ENCODE data around the gene ADGRD1.
"Not testable (repeated sequence)": the region's sequence is repeated elsewhere in the genome, so short reads cannot be mapped to it uniquely, and the experiment has no call there.

Gene ADGRD1

DNA sequence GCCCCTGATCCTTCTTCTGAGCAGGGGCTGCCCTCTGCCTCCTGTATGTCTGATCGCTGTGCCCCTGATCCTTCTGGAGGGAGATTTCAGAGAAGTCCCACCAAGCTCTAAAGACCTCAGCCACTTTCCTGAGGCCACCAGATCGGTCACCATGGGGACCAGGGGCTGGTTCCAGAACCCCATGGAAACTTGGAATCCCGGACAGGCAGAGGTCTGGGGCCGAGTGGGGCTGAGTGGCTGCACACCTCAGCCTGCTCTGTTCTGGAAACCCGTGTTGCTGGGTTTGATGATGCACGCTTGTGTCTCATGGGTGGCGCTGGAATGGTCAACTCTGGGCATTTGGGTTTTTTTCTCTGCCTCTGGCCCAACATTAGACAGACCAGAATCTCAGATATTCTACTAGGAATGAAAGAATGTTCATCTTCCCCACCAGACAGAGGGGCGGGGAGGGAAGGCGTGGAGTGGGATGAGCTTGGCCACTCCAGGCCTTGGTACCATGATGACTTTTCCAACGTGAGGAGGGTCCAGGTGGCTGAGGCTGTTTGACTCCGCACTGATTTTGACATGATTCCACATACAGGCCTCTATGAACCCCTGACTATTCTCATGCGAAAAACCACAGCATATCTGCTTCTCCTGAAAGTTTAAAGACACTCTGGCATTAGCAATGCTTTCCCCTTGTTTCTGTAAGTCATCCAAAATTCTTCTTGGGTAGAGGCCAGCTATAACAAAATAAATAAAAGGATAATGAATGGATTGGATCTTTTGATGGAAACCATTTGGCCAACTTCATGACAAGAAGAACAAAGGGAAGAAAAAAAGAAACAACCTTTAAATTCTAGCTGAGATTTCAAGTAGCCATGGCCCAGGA is 114.5 kb downstream of the ADGRD1 start:
- H3K36me3 ChIP-seq (ENCODE audit: insufficient read depth, low read length), result no peaks in the 10 kb centered on the region
- H3K27ac ChIP-seq, result no peak overlapping the region
- no peak overlapping the region for H3K4me3 ChIP-seq
- no peak for TF ChIP-seq FOXP2 (optimal IDR thresholded peaks at IDR 0.05; ENCODE audit: control extremely low read depth, extremely low read length, insufficient read depth)
- H3K9ac ChIP-seq (ENCODE audit: insufficient read length), result no peak overlapping the region
- H3K9me3 ChIP-seq (ENCODE audit: low read depth, low read length), result no peaks in the 10 kb centered on the region
- no peak for DNase-seq (ENCODE audit: low read depth, low spot score)

- not testable (repeated sequence) for DNase-seq (ENCODE audit: low read depth, low spot score); H3K4me3 ChIP-seq; H3K9me3 ChIP-seq (ENCODE audit: low read depth, low read length)
Observed at GRCh38 chr12:131068926-131069720, 115.4 kb downstream of the ADGRD1 start.

GRCh38 chr12:131070136-131070535 is 116.4 kb downstream of the ADGRD1 start:
- not testable (repeated sequence) for H3K4me3 ChIP-seq; H3K9me3 ChIP-seq (ENCODE audit: low read depth, low read length); H3K9ac ChIP-seq (ENCODE audit: insufficient read length); H3K36me3 ChIP-seq (ENCODE audit: insufficient read depth, low read length); H3K27ac ChIP-seq; DNase-seq (ENCODE audit: low read depth, low spot score)

More at GRCh38 chr12:131068926-131069720, 115.4 kb downstream of the ADGRD1 start:
- not testable (repeated sequence) for H3K36me3 ChIP-seq (ENCODE audit: insufficient read depth, low read length); H3K27ac ChIP-seq; H3K9ac ChIP-seq (ENCODE audit: insufficient read length)

GRCh38 chr12:131070668-131071067 is 117.0 kb downstream of the ADGRD1 start:
- H3K36me3 ChIP-seq (ENCODE audit: insufficient read depth, low read length); DNase-seq (ENCODE audit: low read depth, low spot score); H3K9ac ChIP-seq (ENCODE audit: insufficient read length); H3K9me3 ChIP-seq (ENCODE audit: low read depth, low read length); H3K27ac ChIP-seq; H3K4me3 ChIP-seq: not testable (repeated sequence)

DNA sequence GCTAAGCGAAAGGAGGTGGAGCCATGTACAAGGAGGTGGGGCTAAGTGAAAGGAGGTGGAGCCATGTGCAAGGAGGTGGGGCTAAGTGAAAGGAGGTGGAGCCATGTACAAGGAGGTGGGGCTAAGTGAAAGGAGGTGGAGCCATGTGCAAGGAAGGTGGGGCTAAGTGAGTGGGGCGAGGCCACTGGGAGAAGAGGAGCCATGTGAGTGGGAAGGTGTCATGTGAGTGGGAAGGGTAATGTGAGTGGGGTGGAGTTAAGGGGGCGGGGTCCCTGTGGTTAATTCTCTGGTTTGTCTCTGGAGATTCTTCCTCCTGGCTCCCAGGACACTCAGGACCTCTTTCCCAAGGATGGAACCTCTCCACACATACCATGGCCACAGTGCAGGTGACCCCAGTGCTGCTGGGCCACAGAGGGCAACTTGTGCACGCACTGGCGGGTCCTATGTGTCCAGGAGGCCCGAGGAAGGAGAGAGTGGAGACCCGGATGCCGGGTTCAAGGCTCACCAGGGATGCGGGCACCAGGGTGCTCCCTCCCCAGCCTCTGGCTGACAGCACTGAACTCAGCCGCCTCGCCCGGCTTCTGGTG is 117.6 kb downstream of the ADGRD1 start:
- not testable (repeated sequence) for H3K27ac ChIP-seq; DNase-seq (ENCODE audit: low read depth, low spot score); H3K9ac ChIP-seq (ENCODE audit: insufficient read length); H3K36me3 ChIP-seq (ENCODE audit: insufficient read depth, low read length); H3K4me3 ChIP-seq; H3K9me3 ChIP-seq (ENCODE audit: low read depth, low read length)

GRCh38 chr12:131071950-131072349 is 118.2 kb downstream of the ADGRD1 start:
- not testable (repeated sequence) for H3K9ac ChIP-seq (ENCODE audit: insufficient read length); H3K36me3 ChIP-seq (ENCODE audit: insufficient read depth, low read length); H3K27ac ChIP-seq; H3K4me3 ChIP-seq; H3K9me3 ChIP-seq (ENCODE audit: low read depth, low read length); DNase-seq (ENCODE audit: low read depth, low spot score)

DNA sequence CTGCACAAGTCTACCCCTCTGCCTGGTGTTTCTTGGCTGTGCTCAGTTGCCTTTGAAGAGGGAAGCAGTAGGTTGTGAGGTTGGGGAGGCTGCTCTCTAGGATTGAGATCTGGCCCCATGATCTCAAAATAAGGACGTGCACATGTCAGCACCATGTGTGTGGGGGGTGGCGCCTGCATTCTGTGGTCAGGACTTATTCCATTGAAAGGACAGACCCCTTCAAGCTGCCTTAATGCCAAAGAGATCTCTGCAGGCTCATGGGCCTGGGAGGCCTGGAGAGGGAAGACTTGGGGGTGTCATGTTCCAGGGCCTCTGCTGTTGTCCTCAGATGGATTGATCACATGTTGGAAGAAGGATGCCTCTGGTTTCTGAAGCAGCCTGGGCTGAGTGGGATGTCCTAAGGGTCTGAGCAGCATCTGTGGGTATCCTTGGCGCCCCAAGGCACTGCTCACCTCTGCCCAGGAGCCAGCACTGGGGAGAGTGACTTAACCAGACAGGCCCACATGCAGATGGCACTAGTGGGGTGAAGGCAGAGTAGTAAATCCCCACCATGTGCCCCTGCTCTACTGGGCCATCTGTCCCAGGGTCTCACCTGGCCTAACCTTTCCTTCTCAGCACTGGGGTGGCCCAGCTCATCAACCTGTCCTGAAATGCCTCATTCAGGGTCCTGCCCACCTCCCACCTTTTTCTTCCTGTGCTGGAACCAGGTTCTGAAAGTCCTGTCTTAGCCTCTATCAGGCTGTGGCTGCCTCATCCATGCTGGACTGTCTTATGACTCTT is 118.9 kb downstream of the ADGRD1 start:
- no peak for TF ChIP-seq POLR2AphosphoS5 (IDR thresholded peaks at IDR 0.05; ENCODE audit: borderline replicate concordance, low read depth, low read length)
- no peak for TF ChIP-seq EZH2 (IDR thresholded peaks at IDR 0.05)
- no peak for TF ChIP-seq FOXP2 (optimal IDR thresholded peaks at IDR 0.05; ENCODE audit: control extremely low read depth, extremely low read length, insufficient read depth)
- Histone ChIP-seq H3K27ac (no peak overlapping the region), H3K36me3 (ENCODE audit: insufficient read depth, low read length) (no peaks in the 10 kb centered on the region), H3K4me3 (no peak overlapping the region), H3K9ac (ENCODE audit: insufficient read length) (no peak overlapping the region), H3K9me3 (ENCODE audit: low read depth, low read length) (no peaks in the 10 kb centered on the region)
- DNase-seq (ENCODE audit: low read depth, low spot score), result no peak

GRCh38 chr12:131074221-131075083 is 120.7 kb downstream of the ADGRD1 start:
- Histone ChIP-seq H3K9me3 (ENCODE audit: low read depth, low read length) (no peaks in the 10 kb centered on the region), H3K36me3 (ENCODE audit: insufficient read depth, low read length) (no peaks in the 10 kb centered on the region), H3K4me3 (no peak overlapping the region), H3K27ac (no peak overlapping the region), H3K9ac (ENCODE audit: insufficient read length) (no peak overlapping the region)
- TF ChIP-seq EZH2 (IDR thresholded peaks at IDR 0.05) (no peak), FOXP2 (optimal IDR thresholded peaks at IDR 0.05; ENCODE audit: control extremely low read depth, extremely low read length, insufficient read depth) (no peak)
- DNase-seq (ENCODE audit: low read depth, low spot score), result no peak

Measured in SK-N-MC (cell line).